Osteoblast (primary cell): ENCODE results near the gene APOBEC3B. TPM values are rescaled to one million over a fixed set of nuclear protein-coding genes. Genes with fewer than 3 reads are reported as not detected.

Experiments used
- DNase-seq: peaks from one replicate; pipeline ENCODE4 v3.0.0; 2011; ENCODE audit warnings: low spot score, mixed read lengths; ENCODE audit not compliant: insufficient read length; ENCODE audit errors: missing footprints
- H2AFZ ChIP-seq: 2 replicates; pipeline ENCODE4 v1.6.0; 2011; ENCODE audit warnings: mild to moderate bottlenecking, low read length
- H3K27ac ChIP-seq: 2 replicates; pipeline ENCODE4 v1.5.1; 2011; ENCODE audit warnings: mild to moderate bottlenecking, low read depth, low read length, moderate library complexity
- H3K27me3 ChIP-seq: 2 replicates; pipeline ENCODE4 v1.6.0; 2012; ENCODE audit warnings: mild to moderate bottlenecking, control low read depth, inconsistent platforms, low read length, moderate library complexity; ENCODE audit not compliant: insufficient read depth
- H3K36me3 ChIP-seq: 2 replicates; pipeline ENCODE4 v1.5.1; 2011; ENCODE audit warnings: mild to moderate bottlenecking, low read length, control low read depth, moderate library complexity; ENCODE audit not compliant: insufficient read depth
- H3K4me1 ChIP-seq: 2 replicates; pipeline ENCODE4 v1.5.1; 2011; ENCODE audit warnings: mild to moderate bottlenecking, low read length, control low read depth, moderate library complexity; ENCODE audit not compliant: insufficient read depth
- H3K4me2 ChIP-seq: 2 replicates; pipeline ENCODE4 v1.6.0; 2011; ENCODE audit warnings: mild to moderate bottlenecking, low read length; ENCODE audit not compliant: insufficient read depth
- H3K4me3 ChIP-seq: fragments of 200-600 bp; sonication (generic); 3 replicates; pipeline ENCODE4 v1.5.1; 2012; ENCODE audit warnings: mild to moderate bottlenecking, low read length, inconsistent platforms; ENCODE audit not compliant: insufficient read depth
- H3K79me2 ChIP-seq: 2 replicates; pipeline ENCODE4 v1.6.0; 2012; ENCODE audit warnings: mild to moderate bottlenecking, low read length, control low read depth, inconsistent platforms; ENCODE audit not compliant: insufficient read depth
- H3K9me3 ChIP-seq: 2 replicates; pipeline ENCODE4 v1.5.1; 2011; ENCODE audit warnings: low read depth, low read length, control low read depth
- H4K20me1 ChIP-seq: 2 replicates; pipeline ENCODE4 v1.6.0; 2012; ENCODE audit warnings: mild to moderate bottlenecking, low read length, control low read depth; ENCODE audit not compliant: insufficient read depth
- CTCF ChIP-seq: IDR thresholded peaks from 2 replicates; pipeline ENCODE4 v1.5.1; 2011; ENCODE audit warnings: mild to moderate bottlenecking, low read depth, low read length, moderate library complexity; ENCODE audit errors: extremely low read depth
- total RNA-seq: library from RNA; depleted of rRNA; stranded (reverse); fragments of >200 nt; gene quantifications from 2 replicates; pipeline ENCODE4 v1.2.3, GENCODE V29; 2012

Gene APOBEC3B
- total RNA-seq, 1 donor = 0.36 TPM

- Histone ChIP-seq H3K27me3 (peaks cover 50% of the 10 kb centered on the region), H3K36me3 (no peaks in the 10 kb centered on the region), H3K9me3 (no peaks in the 10 kb centered on the region), H3K27ac (no peak overlapping the region), H3K4me3 (no peak overlapping the region), H4K20me1 (no peaks in the 10 kb centered on the region), H2AFZ (no peak overlapping the region), H3K4me2 (no peak overlapping the region), H3K79me2 (no peaks in the 10 kb centered on the region), H3K4me1 (no peaks in the 10 kb centered on the region)
- TF ChIP-seq CTCF = no peak
- no peak for DNase-seq
Observed at GRCh38 chr22:38950527-38951295, 31.4 kb upstream of the APOBEC3B start.

GRCh38 chr22:38951734-38952133, 30.4 kb upstream of the APOBEC3B start:
- H3K27ac ChIP-seq = no peak overlapping the region
- no peaks in the 10 kb centered on the region for H3K36me3 ChIP-seq
- peaks cover 40% of the 10 kb centered on the region for H3K27me3 ChIP-seq
- H3K4me2 ChIP-seq = no peak overlapping the region
- H2AFZ ChIP-seq = no peak overlapping the region
- no peak for DNase-seq
- H3K79me2 ChIP-seq = no peaks in the 10 kb centered on the region
- no peaks in the 10 kb centered on the region for H3K4me1 ChIP-seq
- TF ChIP-seq CTCF = no peak
- H4K20me1 ChIP-seq = no peaks in the 10 kb centered on the region
- H3K4me3 ChIP-seq = no peak overlapping the region
- no peaks in the 10 kb centered on the region for H3K9me3 ChIP-seq

- H3K79me2 ChIP-seq = no peaks in the 10 kb centered on the region
- peaks cover 39% of the 10 kb centered on the region for H3K27me3 ChIP-seq
Observed at GRCh38 chr22:38952281-38952993, 29.7 kb upstream of the APOBEC3B start.

More at GRCh38 chr22:38952281-38952993, 29.7 kb upstream of the APOBEC3B start:
- Histone ChIP-seq H3K4me2 (no peak overlapping the region), H3K9me3 (no peaks in the 10 kb centered on the region), H2AFZ (no peak overlapping the region), H3K27ac (no peak overlapping the region), H4K20me1 (no peaks in the 10 kb centered on the region), H3K4me3 (no peak overlapping the region), H3K36me3 (no peaks in the 10 kb centered on the region), H3K4me1 (no peaks in the 10 kb centered on the region)
- DNase-seq = no peak
- no peak for TF ChIP-seq CTCF
